Left ventricle myocardium inferior (tissue), 1 donor: ENCODE data around the gene HTR3D. TPM values are rescaled to one million over a fixed set of nuclear protein-coding genes. Genes with fewer than 3 reads are reported as not detected.
"Not testable (repeated sequence)": the region's sequence is repeated elsewhere in the genome, so short reads cannot be mapped to it uniquely, and the experiment has no call there.

Experiments
- DNase-seq: peaks from one replicate; pipeline ENCODE4 v3.0.0-alpha.2; 2020
- H3K27ac ChIP-seq: fragments of 200-600 bp; replicated peaks from 2 replicates; pipeline ENCODE4 v1.8.0; 2021
- H3K27me3 ChIP-seq: fragments of 200-600 bp; 2 replicates; pipeline ENCODE4 v1.8.0; 2021; ENCODE audit warnings: low read depth
- H3K36me3 ChIP-seq: fragments of 200-600 bp; 2 replicates; pipeline ENCODE4 v1.8.0; 2021
- H3K4me1 ChIP-seq: fragments of 200-600 bp; 2 replicates; pipeline ENCODE4 v1.8.0; 2021
- H3K4me3 ChIP-seq: fragments of 200-600 bp; 2 replicates; pipeline ENCODE4 v1.8.0; 2021; ENCODE audit warnings: mild to moderate bottlenecking, moderate library complexity
- H3K9me3 ChIP-seq: fragments of 200-600 bp; replicated peaks from 2 replicates; pipeline ENCODE4 v1.8.0; 2021
- CTCF ChIP-seq: fragments of 200-600 bp; IDR thresholded peaks from 2 replicates; pipeline ENCODE4 v1.8.0; 2021; ENCODE audit warnings: antibody characterized with exemption, mild to moderate bottlenecking, borderline replicate concordance
- intact Hi-C: fragments of 100-400 bp; cut with micrococcal nuclease; formaldehyde crosslinking; loops from one replicate; pipeline ENCODE4 v1.11.0; 2022
- total RNA-seq: library from RNA; stranded (reverse); fragmentation: NEBNext Ultra II Directional; extraction: Animal tissue kit (Norgen Biotek cat#: 25700); gene quantifications from one replicate; pipeline ENCODE4 v1.2.1, GENCODE V29; 2021
- donor health status: DM: no; HTN: yes; CAD: no; lungs with severe emphysema.

Gene HTR3D
- total RNA-seq, 1 donor from 2014 or later: not detected

- peak overlapping the region; percentile 96 for H3K4me3 ChIP-seq
- peaks cover 51% of the 10 kb centered on the region for H3K4me1 ChIP-seq
- H3K27ac ChIP-seq: peak overlapping the region; percentile 93
- peak; percentile 66 for DNase-seq
- intact Hi-C loops: loop anchor here (10.0 kb wide), 1 partner anchor 122 kb away; no protein-coding TSS in a partner anchor
- H3K27me3 ChIP-seq: no peaks in the 10 kb centered on the region
- H3K36me3 ChIP-seq: peaks cover 21% of the 10 kb centered on the region
- peak; percentile 97 for TF ChIP-seq CTCF
- no peaks in the 10 kb centered on the region for H3K9me3 ChIP-seq
These were observed 14.5 kb upstream of the HTR3D start for GRCh38 chr3:184016811-184017671.

GRCh38 chr3:184017672-184018423 lies 13.7 kb upstream of the HTR3D start, which contains the start of gene ABCC5:
ABCC5 (minus strand) TSS chr3:184017884; CDS start chr3:184014392, 3,492 bp downstream.
- intact Hi-C loops: loop anchor here (10.0 kb wide), 1 partner anchor 123 kb away; no protein-coding TSS in a partner anchor
- DNase-seq: peak; percentile 94
- H3K36me3 ChIP-seq: peaks cover 13% of the 10 kb centered on the region
- H3K9me3 ChIP-seq: no peaks in the 10 kb centered on the region
- peak within 1 kb of the TSS; percentile 96 for H3K4me3 ChIP-seq
- H3K4me1 ChIP-seq: peaks cover 43% of the 10 kb centered on the region
- peak; percentile 59 for TF ChIP-seq CTCF
- peak within 1 kb of the TSS; percentile 93 for H3K27ac ChIP-seq
- H3K27me3 ChIP-seq: no peaks in the 10 kb centered on the region

GRCh38 chr3:184018424-184018973 lies 13.0 kb upstream of the HTR3D start:
- Histone ChIP-seq H3K36me3 (peaks cover 7% of the 10 kb centered on the region), H3K4me3 (peak overlapping the region; percentile 96), H3K27ac (peak overlapping the region; percentile 93), H3K4me1 (peaks cover 36% of the 10 kb centered on the region), H3K27me3 (no peaks in the 10 kb centered on the region), H3K9me3 (no peaks in the 10 kb centered on the region)
- TF ChIP-seq CTCF: no peak
- intact Hi-C loops: loop anchor here (10.0 kb wide), 1 partner anchor 124 kb away; no protein-coding TSS in a partner anchor
- DNase-seq: no peak

DNA sequence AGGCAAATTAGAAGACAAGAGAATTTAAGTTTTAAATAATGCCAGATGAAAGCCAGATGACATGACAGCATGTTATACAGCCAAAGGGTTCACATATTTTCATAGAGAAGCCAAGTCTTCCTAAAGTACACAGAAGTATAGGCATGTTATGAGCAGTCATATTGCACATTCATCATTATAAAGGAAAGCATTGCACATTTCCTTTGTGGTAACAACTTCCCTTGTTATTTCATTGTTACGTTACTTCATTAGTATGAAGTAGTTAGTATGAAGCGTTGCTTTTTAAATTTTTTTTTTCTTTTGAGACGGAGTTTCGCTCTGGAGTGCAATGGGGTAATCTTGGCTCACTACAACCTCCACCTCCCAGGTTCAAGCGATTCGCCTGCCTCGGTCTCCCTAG lies 9.2 kb upstream of the HTR3D start:
- peaks cover 4% of the 10 kb centered on the region for H3K4me1 ChIP-seq
- no peak overlapping the region for H3K4me3 ChIP-seq
- H3K9me3 ChIP-seq: no peaks in the 10 kb centered on the region
- no peak for DNase-seq
- TF ChIP-seq CTCF: no peak
- H3K27ac ChIP-seq: no peak overlapping the region
- intact Hi-C loops: no loop called here
- no peaks in the 10 kb centered on the region for H3K36me3 ChIP-seq
- peaks cover 8% of the 10 kb centered on the region for H3K27me3 ChIP-seq

GRCh38 chr3:184025256-184025655 lies 6.3 kb upstream of the HTR3D start:
- H3K27ac ChIP-seq, H3K27me3 ChIP-seq, H3K36me3 ChIP-seq, intact Hi-C loops, DNase-seq, H3K9me3 ChIP-seq, H3K4me1 ChIP-seq, H3K4me3 ChIP-seq: not testable (repeated sequence)

DNA sequence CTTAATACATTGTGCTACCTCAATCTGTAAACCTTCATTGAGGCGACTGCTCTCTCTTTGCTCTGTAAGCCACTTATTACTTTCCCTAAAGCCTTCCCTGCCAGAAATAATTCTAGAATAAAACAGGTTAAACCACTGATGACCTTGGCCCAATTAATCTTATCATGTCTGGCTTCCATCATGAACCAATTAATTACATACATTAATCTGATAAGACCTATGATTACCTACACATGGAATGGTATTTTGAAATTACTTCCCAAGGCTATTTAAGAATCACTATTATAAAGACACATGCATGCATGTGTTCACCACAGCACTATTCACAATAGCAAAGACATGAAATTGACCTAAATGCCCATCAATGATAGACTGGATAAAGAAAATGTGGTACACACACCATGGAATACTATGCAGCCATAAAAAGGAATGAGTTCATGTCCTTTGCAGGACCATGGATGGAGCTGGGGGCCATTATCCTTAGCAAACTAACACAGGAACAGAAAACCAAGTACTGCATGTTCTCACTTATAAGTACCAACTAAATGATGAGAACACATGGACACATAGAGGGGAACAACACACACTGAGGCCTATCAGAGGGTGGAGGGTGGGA lies 3.2 kb upstream of the HTR3D start:
- H3K36me3 ChIP-seq, intact Hi-C loops, H3K4me3 ChIP-seq, H3K9me3 ChIP-seq, H3K4me1 ChIP-seq, H3K27ac ChIP-seq, DNase-seq, H3K27me3 ChIP-seq: not testable (repeated sequence)
